HG03460 (cell line): ENCODE measurements around the gene ST7L.
"Not testable (repeated sequence)": the region's sequence is repeated elsewhere in the genome, so short reads cannot be mapped to it uniquely, and the experiment has no call there.

Source experiments
- ATAC-seq: cut with Tn5 transposase; IDR thresholded peaks from one replicate; pipeline ENCODE4 v1.9.1; 2021; ENCODE audit not compliant: unreplicated experiment

Gene ST7L

GRCh38 chr1:112502826-112503225, 116.1 kb downstream of the ST7L start:
- no peak for ATAC-seq

DNA sequence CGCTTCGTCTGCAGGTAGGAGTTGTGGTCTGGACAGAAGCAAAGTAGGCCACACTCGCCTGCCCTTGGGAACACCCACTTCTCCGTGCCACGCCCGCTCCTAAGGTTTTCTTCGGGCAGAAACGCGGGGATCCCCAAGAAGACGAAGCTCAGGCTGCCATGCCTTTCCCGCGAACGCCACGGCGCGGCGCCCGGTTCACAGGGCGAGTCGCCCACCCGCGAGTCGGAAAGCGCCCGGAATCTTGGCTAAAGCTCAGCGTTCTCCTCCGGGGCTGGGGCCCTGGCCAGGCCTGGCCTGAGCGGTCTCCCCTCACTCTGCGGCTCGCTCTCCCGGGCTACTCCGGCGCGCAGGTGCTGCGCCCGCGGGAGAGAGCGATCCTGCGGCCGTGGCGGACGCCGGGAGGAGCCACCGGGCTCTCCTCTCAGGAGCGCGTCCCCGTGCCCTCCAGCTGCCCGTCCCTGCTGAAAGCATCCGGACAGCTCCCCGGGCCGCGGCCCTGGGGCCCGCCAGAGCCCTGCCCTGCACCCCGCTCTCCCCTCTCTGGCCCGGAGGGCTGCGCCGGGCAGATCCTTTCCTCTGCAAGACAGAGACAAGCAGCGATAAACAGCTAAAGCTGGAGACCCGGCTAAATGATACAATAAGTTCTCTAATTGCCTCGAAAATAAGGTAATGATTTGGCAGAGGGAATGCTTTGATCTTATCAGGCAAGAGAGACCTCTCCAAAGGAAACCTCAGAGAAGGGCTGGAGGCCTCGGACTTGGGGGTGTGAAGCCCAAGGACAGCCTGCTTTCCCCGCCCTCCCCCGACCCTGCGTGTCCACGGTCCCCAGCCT, 116.9 kb downstream of the ST7L start:
- ATAC-seq = no peak

DNA sequence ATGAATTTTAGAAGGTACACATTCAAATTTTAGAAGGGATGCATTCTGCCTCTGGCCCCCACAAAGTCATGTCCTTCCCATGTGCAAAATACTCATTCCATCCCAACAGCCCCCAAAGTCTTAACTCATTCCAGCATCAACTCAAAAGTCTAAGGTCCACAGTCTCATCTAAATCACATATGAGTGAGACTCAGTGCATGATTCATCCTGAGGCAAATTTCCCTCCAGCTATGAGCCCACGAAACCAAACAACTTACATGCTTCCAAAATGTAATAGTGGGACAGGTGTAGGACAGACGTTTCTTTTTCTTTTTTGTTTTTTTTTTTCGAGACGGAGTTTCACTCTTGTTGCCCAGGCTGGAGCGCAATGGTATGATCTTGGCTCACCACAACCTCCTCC, 122.7 kb downstream of the ST7L start:
- no peak for ATAC-seq

DNA sequence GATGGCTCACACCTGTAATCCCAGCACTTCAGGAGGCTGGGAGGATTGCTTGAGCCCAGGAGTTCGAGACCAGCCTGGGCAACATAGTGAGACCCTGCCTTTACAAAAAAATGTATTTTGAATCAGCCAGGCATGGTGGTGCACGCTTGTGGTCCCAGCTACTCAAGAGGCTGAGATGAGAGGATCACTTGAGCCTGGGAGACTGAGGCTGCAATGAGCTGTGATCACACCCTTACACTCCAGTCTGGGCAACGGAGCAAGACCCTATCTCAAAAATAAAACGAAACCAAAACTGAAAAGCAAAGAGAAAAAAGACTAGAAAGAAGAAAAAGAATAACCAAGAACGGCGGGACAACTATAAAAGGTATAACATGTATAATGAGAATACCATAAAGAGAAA, 125.6 kb downstream of the ST7L start:
- ATAC-seq = no peak

DNA sequence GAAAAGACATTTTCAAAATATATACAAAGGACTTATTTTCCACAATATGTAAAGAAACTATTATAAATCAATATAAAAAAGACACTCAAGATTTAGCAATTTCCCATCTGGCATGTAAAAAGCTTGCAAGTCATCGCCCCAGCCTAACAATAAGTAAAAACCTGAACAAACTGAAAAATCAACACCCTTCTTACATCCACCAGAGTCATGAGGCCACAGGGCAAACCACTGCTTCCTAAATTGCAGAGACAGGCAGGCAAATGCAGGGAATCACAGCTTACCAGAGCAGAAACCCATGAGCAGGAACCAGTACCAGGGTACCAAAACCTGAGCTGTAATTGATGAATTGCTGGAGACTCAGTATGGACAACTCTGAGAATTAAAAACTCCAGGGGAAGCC, 126.9 kb downstream of the ST7L start:
- no peak for ATAC-seq

GRCh38 chr1:112488141-112488540, 130.8 kb downstream of the ST7L start:
- ATAC-seq = no peak

GRCh38 chr1:112487686-112488085, 131.3 kb downstream of the ST7L start:
- ATAC-seq = not testable (repeated sequence)

DNA sequence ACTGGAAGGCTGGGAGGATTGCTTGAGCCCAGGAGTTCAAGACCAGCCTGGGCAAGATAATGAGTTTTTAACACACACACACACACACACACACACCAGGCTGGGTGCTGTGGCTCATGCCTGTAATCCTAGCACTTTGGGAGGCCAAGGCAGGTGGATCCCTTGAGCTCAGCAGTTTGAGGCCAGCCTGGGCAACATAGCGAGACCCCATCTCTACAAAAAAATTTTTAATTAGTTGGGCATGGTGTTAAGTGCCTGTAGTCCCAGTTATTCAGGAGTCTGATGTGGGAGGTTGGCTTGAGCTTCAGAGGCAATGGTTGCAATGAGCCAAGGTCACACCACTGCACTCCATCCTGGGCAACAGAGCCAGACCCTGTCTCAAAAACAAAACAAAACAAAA, 132.9 kb downstream of the ST7L start:
- ATAC-seq = not testable (repeated sequence)

DNA sequence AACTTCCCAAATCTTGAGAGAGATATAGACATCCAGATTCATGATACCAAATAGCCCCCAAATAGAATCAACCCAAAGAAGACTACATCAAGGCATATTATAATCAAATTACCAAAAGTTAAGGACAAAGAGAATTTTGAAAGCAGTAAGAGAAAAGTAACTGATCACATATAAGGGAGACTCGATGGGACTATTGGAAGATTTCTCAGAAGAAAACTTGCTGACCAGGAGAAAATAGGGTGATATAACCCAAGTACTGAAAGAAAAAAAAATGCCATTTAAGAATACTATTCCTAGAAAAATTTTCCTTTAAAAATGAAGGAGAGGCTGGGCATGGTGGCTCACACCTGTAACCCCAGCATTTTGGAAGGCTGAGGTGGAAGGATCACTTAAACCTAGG, 140.6 kb downstream of the ST7L start:
- ATAC-seq = no peak

GRCh38 chr1:112477550-112477949, 141.4 kb downstream of the ST7L start:
- ATAC-seq = no peak
